GM12873 (cell line): ENCODE results near the gene CNOT3.

Experiments used
- CTCF ChIP-seq: IDR thresholded peaks from 2 replicates; pipeline ENCODE4 v1.5.1; 2012; ENCODE audit warnings: low read depth, mild to moderate bottlenecking, moderate library complexity, low read length, control low read depth; ENCODE audit not compliant: insufficient read depth; ENCODE audit errors: missing control alignments

Gene CNOT3

GRCh38 chr19:54137699-54138488 lies at the start of gene CNOT3:
TSS of gene CNOT3 (plus strand) at chr19:54137762. CDS start at chr19:54142979, 5,217 bp downstream.
- TF ChIP-seq CTCF: no peak

- TF ChIP-seq CTCF: no peak
These were observed 43.0 kb upstream of the CNOT3 start for GRCh38 chr19:54094426-54095000.

GRCh38 chr19:54095136-54095858 lies 42.3 kb upstream of the CNOT3 start:
- TF ChIP-seq CTCF: no peak

- TF ChIP-seq CTCF: peak; percentile 25
These were observed 40.9 kb upstream of the CNOT3 start for GRCh38 chr19:54096617-54097106.

- no peak for TF ChIP-seq CTCF
These were observed 38.2 kb upstream of the CNOT3 start for GRCh38 chr19:54099190-54099902.

- TF ChIP-seq CTCF: no peak
These were observed 37.0 kb upstream of the CNOT3 start, which contains the start of gene OSCAR for GRCh38 chr19:54100561-54100960. TSS of gene OSCAR (minus strand) at chr19:54100803. CDS start at chr19:54100792, 11 bp downstream.
